CD4-positive, alpha-beta memory T cell (primary cell): ENCODE results near the gene METTL1. TPM values are rescaled to one million over a fixed set of nuclear protein-coding genes. Genes with fewer than 3 reads are reported as not detected.

Experiments
- CTCF ChIA-PET: fragments of 350-600 bp; sonication (Branson Sonifier 250); formaldehyde crosslinking; loops from one replicate; lab custom pipeline; 2021; ENCODE audit warnings: inconsistent platforms; ENCODE audit not compliant: partially characterized antibody; lab: Charles Lee
- POLR2A ChIA-PET: fragments of 350-600 bp; sonication (Branson Sonifier 250); formaldehyde crosslinking; loops from one replicate; lab custom pipeline; 2021; ENCODE audit not compliant: partially characterized antibody; lab: Charles Lee
- DNase-seq, 5 donors: peaks; one replicate each; pipeline versions ENCODE4 v3.0.0 to v3.0.0-alpha.2; 2020 to 2022; ENCODE audit warnings: mixed read lengths in 1 of 5
- H3K27ac ChIP-seq: one replicate; pipeline ENCODE4 v1.7.0; 2013; ENCODE audit warnings: low read depth, low read length
- H3K27me3 ChIP-seq: 2 replicates; pipeline ENCODE4 v1.7.0; 2013; ENCODE audit warnings: mild to moderate bottlenecking, low read length, moderate library complexity; ENCODE audit not compliant: insufficient read depth
- H3K36me3 ChIP-seq: 2 replicates; pipeline ENCODE4 v1.7.0; 2013; ENCODE audit warnings: mild to moderate bottlenecking, low read length, moderate library complexity; ENCODE audit not compliant: insufficient read depth
- H3K4me1 ChIP-seq: 2 replicates; pipeline ENCODE4 v1.7.0; 2013; ENCODE audit warnings: mild to moderate bottlenecking, low read length, moderate library complexity; ENCODE audit not compliant: insufficient read depth
- H3K4me3 ChIP-seq, 2 donors: one replicate each; pipeline ENCODE4 v1.7.0; 2013; ENCODE audit warnings: low read length in 2 of 2, mild to moderate bottlenecking in 1 of 2
- H3K9me3 ChIP-seq, 2 donors: one replicate each; pipeline ENCODE4 v1.7.0; 2013; ENCODE audit warnings: low read length in 2 of 2, control low read depth in 1 of 2; ENCODE audit not compliant: control insufficient read depth in 1 of 2
- H3K27ac Mint-ChIP-seq, 7 donors: one replicate each; pipeline ENCODE4 v1.8.0; 2020 to 2021; ENCODE audit warnings: mixed read lengths in 7 of 7, mild to moderate bottlenecking in 6 of 7, inconsistent platforms in 3 of 7, moderate library complexity in 3 of 7
- H3K27me3 Mint-ChIP-seq, 2 donors: one replicate each; pipeline ENCODE4 v1.8.0; 2020 to 2021; ENCODE audit warnings: mixed read lengths in 2 of 2
- H3K36me3 Mint-ChIP-seq, 2 donors: one replicate each; pipeline ENCODE4 v1.8.0; 2020 to 2021; ENCODE audit warnings: mixed read lengths in 2 of 2, inconsistent platforms in 1 of 2, mild to moderate bottlenecking in 1 of 2
- H3K4me1 Mint-ChIP-seq, 4 donors: one replicate each; pipeline ENCODE4 v1.8.0; 2020 to 2021; ENCODE audit warnings: mixed read lengths in 4 of 4, mild to moderate bottlenecking in 1 of 4
- H3K4me3 Mint-ChIP-seq, 8 donors: one replicate each; pipeline ENCODE4 v1.8.0; 2020 to 2021; ENCODE audit warnings: mixed read lengths in 8 of 8, mild to moderate bottlenecking in 7 of 8, moderate library complexity in 6 of 8, inconsistent platforms in 3 of 8
- H3K9me3 Mint-ChIP-seq, 8 donors: one replicate each; pipeline ENCODE4 v1.8.0; 2020 to 2021; ENCODE audit warnings: mixed read lengths in 8 of 8, mild to moderate bottlenecking in 5 of 8, inconsistent platforms in 3 of 8, moderate library complexity in 1 of 8
- intact Hi-C: fragments of 100-400 bp; cut with micrococcal nuclease; formaldehyde crosslinking; loops from one replicate; pipeline ENCODE4 v1.15.1; 2023
- polyA plus RNA-seq, 2 donors: library from polyadenylated mRNA; unstranded; fragments of 300-500 nt; fragmentation: Illumina TruSeq; gene quantifications; one replicate each; pipeline ENCODE4 v1.2.3, GENCODE V29; 2021
- total RNA-seq, 2 experiments: library from RNA; stranded (reverse); gene quantifications; one replicate each; pipeline ENCODE4 v1.2.3, GENCODE V29; 2021

Gene METTL1
- total and polyA plus RNA-seq, 4 experiments from 2014 or later = 9.9 to 19.1 (median 13.6) TPM

- ChIA-PET CTCF (interaction anchor here (0.9 to 3.0 kb wide), 4 partner anchors 9 to 27 kb away, joined by 3 to 51 read pairs (median 3); partner anchors contain the start of gene TSPAN31), POLR2A (interaction anchor here (0.6 to 3.9 kb wide), 11 partner anchors 10 to 1823 kb away, joined by 3 to 36 read pairs (median 8); partner anchors contain the start of genes ATP23, CTDSP2, EEF1AKMT3 and METTL1)
- peak within 1 kb of the TSS; percentile 91 to 100 (median 99) for H3K27ac Mint-ChIP-seq
- Histone ChIP-seq H3K9me3 (no peaks in the 10 kb centered on the region), H3K27ac (peak within 1 kb of the TSS; percentile 82), H3K36me3 (peaks cover 17% of the 10 kb centered on the region), H3K4me1 (peaks cover 62% of the 10 kb centered on the region), H3K27me3 (no peaks in the 10 kb centered on the region), H3K4me3 (peak within 1 kb of the TSS in 1 of 2 donors; percentile 50)
- peak; percentile 83 to 95 (median 85) for DNase-seq
- no peaks in the 10 kb centered on the region for H3K9me3 Mint-ChIP-seq
- H3K27me3 Mint-ChIP-seq = no peaks in the 10 kb centered on the region
- peaks cover 54 to 71% (median 62%) of the 10 kb centered on the region in 4 donors for H3K4me1 Mint-ChIP-seq
- peaks cover 21 to 42% of the 10 kb centered on the region in 2 donors for H3K36me3 Mint-ChIP-seq
- intact Hi-C loops = loop anchor here (2.0 to 5.0 kb wide), 3 partner anchors 14 to 667 kb away; partner anchors contain the start of genes CTDSP2 and NAB2
- H3K4me3 Mint-ChIP-seq = peak within 1 kb of the TSS; percentile 88 to 98 (median 95)
These were observed 17.3 kb downstream of the METTL1 start, which contains the start of gene MARCHF9 for GRCh38 chr12:57754411-57755193. TSS of gene MARCHF9 (plus strand) at chr12:57755103. CDS start at chr12:57755529, 426 bp downstream.

- H3K27me3 Mint-ChIP-seq = no peaks in the 10 kb centered on the region
- Histone ChIP-seq H3K4me1 (peaks cover 54% of the 10 kb centered on the region), H3K4me3 (peak overlapping the region in 1 of 2 donors; percentile 29), H3K36me3 (peaks cover 21% of the 10 kb centered on the region), H3K9me3 (no peaks in the 10 kb centered on the region), H3K27ac (peak overlapping the region; percentile 82), H3K27me3 (no peaks in the 10 kb centered on the region)
- H3K27ac Mint-ChIP-seq = peak overlapping the region; percentile 87 to 100 (median 99)
- ChIA-PET POLR2A (interaction anchor here (0.6 to 3.9 kb wide), 10 partner anchors 9 to 1822 kb away, joined by 3 to 36 read pairs (median 12); partner anchors contain the start of genes ATP23, CTDSP2, EEF1AKMT3 and METTL1), CTCF (interaction anchor here (0.9 to 1.0 kb wide), 3 partner anchors 9 to 27 kb away, joined by 3 read pairs; partner anchors contain the start of gene TSPAN31)
- peaks cover 19 to 40% of the 10 kb centered on the region in 2 donors for H3K36me3 Mint-ChIP-seq
- H3K4me3 Mint-ChIP-seq = peak overlapping the region; percentile 82 to 98 (median 95)
- intact Hi-C loops = loop anchor here (2.0 to 5.0 kb wide), 3 partner anchors 13 to 667 kb away; partner anchors contain the start of genes CTDSP2 and NAB2
- peaks cover 50 to 65% (median 57%) of the 10 kb centered on the region in 4 donors for H3K4me1 Mint-ChIP-seq
- DNase-seq = no peak
- no peaks in the 10 kb centered on the region for H3K9me3 Mint-ChIP-seq
These were observed 18.1 kb downstream of the METTL1 start for GRCh38 chr12:57753756-57754337.

GRCh38 chr12:57752668-57753000 is 19.3 kb downstream of the METTL1 start:
- CTCF ChIA-PET = interaction anchor here (1.0 to 1.2 kb wide), 3 partner anchors 12 to 59 kb away, joined by 3 to 5 read pairs (median 4); partner anchors contain the start of gene OS9
- H3K27ac Mint-ChIP-seq = peak overlapping the region; percentile 87 to 100 (median 99)
- intact Hi-C loops = loop anchor here (1.0 to 5.0 kb wide), 5 partner anchors 8 to 665 kb away; partner anchors contain the start of genes CTDSP2, EEF1AKMT3, METTL1 and NAB2

GRCh38 chr12:57751788-57752667 is 19.9 kb downstream of the METTL1 start, which contains the start of gene CDK4:
TSS of gene CDK4 (minus strand) at chr12:57752310. CDS start at chr12:57751717, 593 bp downstream.
- ChIA-PET CTCF (interaction anchor here (1.0 to 1.2 kb wide), 3 partner anchors 11 to 58 kb away, joined by 3 to 5 read pairs (median 4); partner anchors contain the start of gene OS9), POLR2A (interaction anchor here (0.6 to 1.3 kb wide), 11 partner anchors 8 to 1822 kb away, joined by 3 to 21 read pairs (median 3); partner anchors contain the start of genes CYP27B1, DDIT3, EEF1AKMT3 and METTL1)
- H3K4me3 ChIP-seq = peak within 1 kb of the TSS; percentile 30 to 80
- peaks cover 50% of the 10 kb centered on the region for H3K4me1 ChIP-seq
- peak; percentile 97 to 100 (median 99) for DNase-seq
- H3K9me3 Mint-ChIP-seq = no peaks in the 10 kb centered on the region
- H3K9me3 ChIP-seq = no peaks in the 10 kb centered on the region
- peaks cover 22 to 41% of the 10 kb centered on the region in 2 donors for H3K36me3 Mint-ChIP-seq
- H3K27ac ChIP-seq = peak within 1 kb of the TSS; percentile 82
- intact Hi-C loops = loop anchor here (1.0 to 5.0 kb wide), 5 partner anchors 8 to 665 kb away; partner anchors contain the start of genes CTDSP2, EEF1AKMT3, METTL1 and NAB2
- H3K27me3 Mint-ChIP-seq = no peaks in the 10 kb centered on the region
- no peaks in the 10 kb centered on the region for H3K27me3 ChIP-seq
- H3K4me3 Mint-ChIP-seq = peak within 1 kb of the TSS; percentile 82 to 98 (median 90)
- H3K36me3 ChIP-seq = peaks cover 19% of the 10 kb centered on the region
- peak within 1 kb of the TSS; percentile 87 to 100 (median 99) for H3K27ac Mint-ChIP-seq
- H3K4me1 Mint-ChIP-seq = peaks cover 46 to 58% (median 51%) of the 10 kb centered on the region in 4 donors

More at GRCh38 chr12:57752668-57753000, 19.3 kb downstream of the METTL1 start:
- no peaks in the 10 kb centered on the region for H3K27me3 Mint-ChIP-seq
- POLR2A ChIA-PET = interaction anchor here (0.7 to 1.3 kb wide), 8 partner anchors 9 to 1823 kb away, joined by 3 to 21 read pairs (median 4); partner anchors contain the start of genes CYP27B1, DDIT3, EEF1AKMT3 and METTL1
- H3K4me3 Mint-ChIP-seq = peak overlapping the region; percentile 82 to 98 (median 90)
- H3K9me3 ChIP-seq = no peaks in the 10 kb centered on the region
- H3K9me3 Mint-ChIP-seq = no peaks in the 10 kb centered on the region
- H3K36me3 Mint-ChIP-seq = peaks cover 19 to 37% of the 10 kb centered on the region in 2 donors
- peak overlapping the region; percentile 82 for H3K27ac ChIP-seq
- H3K27me3 ChIP-seq = no peaks in the 10 kb centered on the region
- peaks cover 46 to 57% (median 53%) of the 10 kb centered on the region in 4 donors for H3K4me1 Mint-ChIP-seq
- H3K4me1 ChIP-seq = peaks cover 52% of the 10 kb centered on the region
- no peak for DNase-seq
- H3K4me3 ChIP-seq = peak overlapping the region in 1 of 2 donors; percentile 6
- H3K36me3 ChIP-seq = peaks cover 16% of the 10 kb centered on the region

GRCh38 chr12:57751432-57751787 is 20.5 kb downstream of the METTL1 start:
- CTCF ChIA-PET = interaction anchor here (0.7 to 1.2 kb wide), 3 partner anchors 10 to 57 kb away, joined by 3 to 5 read pairs (median 4); partner anchors contain the start of gene OS9
- H3K9me3 Mint-ChIP-seq = no peaks in the 10 kb centered on the region
- peaks cover 40 to 53% (median 47%) of the 10 kb centered on the region in 4 donors for H3K4me1 Mint-ChIP-seq

More at GRCh38 chr12:57751432-57751787, 20.5 kb downstream of the METTL1 start:
- H3K27ac ChIP-seq = peak overlapping the region; percentile 82
- peak overlapping the region; percentile 82 to 98 (median 90) for H3K4me3 Mint-ChIP-seq
- DNase-seq = no peak
- H3K4me3 ChIP-seq = peak overlapping the region; percentile 30 to 80
- peaks cover 25% of the 10 kb centered on the region for H3K36me3 ChIP-seq
- no peaks in the 10 kb centered on the region for H3K27me3 ChIP-seq
- no peaks in the 10 kb centered on the region for H3K27me3 Mint-ChIP-seq
- H3K27ac Mint-ChIP-seq = peak overlapping the region; percentile 87 to 100 (median 99)
- no peaks in the 10 kb centered on the region for H3K9me3 ChIP-seq
- intact Hi-C loops = loop anchor here (5.0 kb wide), 2 partner anchors 96 to 664 kb away; partner anchors contain the start of genes CTDSP2 and NAB2
- peaks cover 19 to 41% of the 10 kb centered on the region in 2 donors for H3K36me3 Mint-ChIP-seq
- POLR2A ChIA-PET = interaction anchor here (1.0 to 2.1 kb wide), 7 partner anchors 8 to 160 kb away, joined by 3 to 21 read pairs (median 5); partner anchors contain the start of genes CYP27B1, EEF1AKMT3, METTL1 and PIP4K2C
- H3K4me1 ChIP-seq = peaks cover 44% of the 10 kb centered on the region
